Measurements from ENCODE around the gene ZNF780B. TPM values are rescaled to one million over a fixed set of nuclear protein-coding genes. Genes with fewer than 3 reads are reported as not detected.

ZNF780B gene
- polyA plus RNA-seq, 1 donor from 2014 or later: 28.8 TPM

DNA sequence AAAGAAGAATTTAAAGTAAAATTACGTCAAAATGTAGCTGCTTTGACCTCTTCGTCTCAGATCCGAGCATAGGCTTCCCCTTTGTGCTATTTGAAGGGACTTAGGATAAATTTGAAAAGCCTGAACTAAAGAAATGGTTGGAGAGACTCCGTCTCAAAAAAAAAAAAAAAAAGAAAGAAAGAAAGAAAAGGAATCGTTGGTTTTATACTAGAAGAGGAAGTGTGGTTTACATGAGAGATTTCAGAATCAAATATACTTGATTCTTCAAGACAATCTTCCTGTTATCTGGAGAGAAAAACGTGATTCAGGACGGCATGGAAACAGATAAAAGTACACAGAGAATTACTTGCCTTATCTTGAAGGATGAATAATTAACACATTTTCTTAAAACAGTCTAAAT is 474 bp upstream of the ZNF780B start:
- H3K27me3 ChIP-seq (ENCODE audit: insufficient read depth, low read depth, low read length): no peaks in the 10 kb centered on the region
- H3K9me3 ChIP-seq (ENCODE audit: low read length): peaks cover 22% of the 10 kb centered on the region
- H3F3A ChIP-seq (ENCODE audit: insufficient read depth, low read length, poor library complexity, severe bottlenecking): no peaks in the 10 kb centered on the region
- H3K9me2 ChIP-seq (ENCODE audit: insufficient read depth, low read length): no peaks in the 10 kb centered on the region
- H3K36me3 ChIP-seq (ENCODE audit: insufficient read depth, low read length): no peaks in the 10 kb centered on the region
- peak overlapping the region; percentile 94 for H2AFZ ChIP-seq (ENCODE audit: low read depth, low read length)
- H3K27ac ChIP-seq (ENCODE audit: low read length): peak overlapping the region; percentile 85
- no peaks in the 10 kb centered on the region for H4K20me1 ChIP-seq (ENCODE audit: insufficient read depth)
- H3K9ac ChIP-seq (ENCODE audit: low read length): peak overlapping the region; percentile 86
- peaks cover 38% of the 10 kb centered on the region for H3K79me2 ChIP-seq (replicated peaks; ENCODE audit: insufficient read depth, low read length)
- peak overlapping the region; percentile 84 for H3K4me3 ChIP-seq (ENCODE audit: low read length)
- peak overlapping the region; percentile 83 for H3K4me2 ChIP-seq (ENCODE audit: low read length)
- TF ChIP-seq SMC3 (conservative IDR thresholded peaks at IDR 0.05; ENCODE audit: poor library complexity): no peak
- TF ChIP-seq MXI1 (conservative IDR thresholded peaks at IDR 0.05; ENCODE audit: poor library complexity, severe bottlenecking): no peak
- TF ChIP-seq EZH2 (IDR thresholded peaks at IDR 0.05; ENCODE audit: borderline replicate concordance, insufficient read depth, low read length, poor library complexity, severe bottlenecking): no peak
- TF ChIP-seq, protein P1, sequence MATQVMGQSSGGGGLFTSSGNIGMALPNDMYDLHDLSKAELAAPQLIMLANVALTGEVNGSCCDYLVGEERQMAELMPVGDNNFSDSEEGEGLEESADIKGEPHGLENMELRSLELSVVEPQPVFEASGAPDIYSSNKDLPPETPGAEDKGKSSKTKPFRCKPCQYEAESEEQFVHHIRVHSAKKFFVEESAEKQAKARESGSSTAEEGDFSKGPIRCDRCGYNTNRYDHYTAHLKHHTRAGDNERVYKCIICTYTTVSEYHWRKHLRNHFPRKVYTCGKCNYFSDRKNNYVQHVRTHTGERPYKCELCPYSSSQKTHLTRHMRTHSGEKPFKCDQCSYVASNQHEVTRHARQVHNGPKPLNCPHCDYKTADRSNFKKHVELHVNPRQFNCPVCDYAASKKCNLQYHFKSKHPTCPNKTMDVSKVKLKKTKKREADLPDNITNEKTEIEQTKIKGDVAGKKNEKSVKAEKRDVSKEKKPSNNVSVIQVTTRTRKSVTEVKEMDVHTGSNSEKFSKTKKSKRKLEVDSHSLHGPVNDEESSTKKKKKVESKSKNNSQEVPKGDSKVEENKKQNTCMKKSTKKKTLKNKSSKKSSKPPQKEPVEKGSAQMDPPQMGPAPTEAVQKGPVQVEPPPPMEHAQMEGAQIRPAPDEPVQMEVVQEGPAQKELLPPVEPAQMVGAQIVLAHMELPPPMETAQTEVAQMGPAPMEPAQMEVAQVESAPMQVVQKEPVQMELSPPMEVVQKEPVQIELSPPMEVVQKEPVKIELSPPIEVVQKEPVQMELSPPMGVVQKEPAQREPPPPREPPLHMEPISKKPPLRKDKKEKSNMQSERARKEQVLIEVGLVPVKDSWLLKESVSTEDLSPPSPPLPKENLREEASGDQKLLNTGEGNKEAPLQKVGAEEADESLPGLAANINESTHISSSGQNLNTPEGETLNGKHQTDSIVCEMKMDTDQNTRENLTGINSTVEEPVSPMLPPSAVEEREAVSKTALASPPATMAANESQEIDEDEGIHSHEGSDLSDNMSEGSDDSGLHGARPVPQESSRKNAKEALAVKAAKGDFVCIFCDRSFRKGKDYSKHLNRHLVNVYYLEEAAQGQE (IDR thresholded peaks at IDR 0.05; ENCODE audit: borderline replicate concordance): no peak
- TF ChIP-seq POLR2AphosphoS5 (IDR thresholded peaks at IDR 0.05): no peak
- TF ChIP-seq, protein P2, sequence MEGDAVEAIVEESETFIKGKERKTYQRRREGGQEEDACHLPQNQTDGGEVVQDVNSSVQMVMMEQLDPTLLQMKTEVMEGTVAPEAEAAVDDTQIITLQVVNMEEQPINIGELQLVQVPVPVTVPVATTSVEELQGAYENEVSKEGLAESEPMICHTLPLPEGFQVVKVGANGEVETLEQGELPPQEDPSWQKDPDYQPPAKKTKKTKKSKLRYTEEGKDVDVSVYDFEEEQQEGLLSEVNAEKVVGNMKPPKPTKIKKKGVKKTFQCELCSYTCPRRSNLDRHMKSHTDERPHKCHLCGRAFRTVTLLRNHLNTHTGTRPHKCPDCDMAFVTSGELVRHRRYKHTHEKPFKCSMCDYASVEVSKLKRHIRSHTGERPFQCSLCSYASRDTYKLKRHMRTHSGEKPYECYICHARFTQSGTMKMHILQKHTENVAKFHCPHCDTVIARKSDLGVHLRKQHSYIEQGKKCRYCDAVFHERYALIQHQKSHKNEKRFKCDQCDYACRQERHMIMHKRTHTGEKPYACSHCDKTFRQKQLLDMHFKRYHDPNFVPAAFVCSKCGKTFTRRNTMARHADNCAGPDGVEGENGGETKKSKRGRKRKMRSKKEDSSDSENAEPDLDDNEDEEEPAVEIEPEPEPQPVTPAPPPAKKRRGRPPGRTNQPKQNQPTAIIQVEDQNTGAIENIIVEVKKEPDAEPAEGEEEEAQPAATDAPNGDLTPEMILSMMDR (IDR thresholded peaks at IDR 0.05; ENCODE audit: poor library complexity, severe bottlenecking): no peak
- no peak for TF ChIP-seq TAF1 (IDR thresholded peaks at IDR 0.05; ENCODE audit: low read depth)
- TF ChIP-seq RAD21 (conservative IDR thresholded peaks at IDR 0.05): no peak
- no peak for TF ChIP-seq EP300 (conservative IDR thresholded peaks at IDR 0.05; ENCODE audit: poor library complexity, severe bottlenecking)

DNA sequence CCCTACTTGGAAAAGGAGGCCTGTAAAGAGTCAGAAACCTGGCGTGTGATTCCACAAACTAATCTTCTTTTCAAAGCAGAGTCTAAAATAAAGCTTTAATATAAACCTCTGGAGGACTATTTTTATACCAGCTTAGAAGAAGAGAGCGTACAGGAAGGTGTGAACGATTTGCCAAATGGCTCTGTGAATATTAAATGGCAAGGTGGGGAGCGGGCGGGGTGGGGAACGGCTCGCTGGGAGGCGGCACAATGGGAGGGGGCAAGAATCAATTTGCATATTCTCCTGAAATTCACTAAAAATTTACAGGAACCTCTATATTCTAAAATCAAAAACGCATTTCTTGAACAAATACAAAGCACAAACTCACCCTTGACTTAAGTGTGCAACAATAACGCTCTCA is 982 bp downstream of the ZNF780B start:
- TF ChIP-seq POLR2AphosphoS5 (IDR thresholded peaks at IDR 0.05) (no peak), EP300 (conservative IDR thresholded peaks at IDR 0.05; ENCODE audit: poor library complexity, severe bottlenecking) (no peak)
- Histone ChIP-seq H3K9me3 (ENCODE audit: low read length) (peaks cover 28% of the 10 kb centered on the region), H3K4me2 (ENCODE audit: low read length) (peak overlapping the region; percentile 84), H3K27ac (ENCODE audit: low read length) (peak overlapping the region; percentile 85), H3F3A (ENCODE audit: insufficient read depth, low read length, poor library complexity, severe bottlenecking) (no peaks in the 10 kb centered on the region), H3K9me2 (ENCODE audit: insufficient read depth, low read length) (no peaks in the 10 kb centered on the region), H3K27me3 (ENCODE audit: insufficient read depth, low read depth, low read length) (no peaks in the 10 kb centered on the region), H3K4me3 (ENCODE audit: low read length) (peak overlapping the region; percentile 84), H3K36me3 (ENCODE audit: insufficient read depth, low read length) (no peaks in the 10 kb centered on the region), H4K20me1 (ENCODE audit: insufficient read depth) (no peaks in the 10 kb centered on the region), H2AFZ (ENCODE audit: low read depth, low read length) (peak overlapping the region; percentile 94), H3K79me2 (replicated peaks; ENCODE audit: insufficient read depth, low read length) (peaks cover 41% of the 10 kb centered on the region), H3K9ac (ENCODE audit: low read length) (peak overlapping the region; percentile 86)

DNA sequence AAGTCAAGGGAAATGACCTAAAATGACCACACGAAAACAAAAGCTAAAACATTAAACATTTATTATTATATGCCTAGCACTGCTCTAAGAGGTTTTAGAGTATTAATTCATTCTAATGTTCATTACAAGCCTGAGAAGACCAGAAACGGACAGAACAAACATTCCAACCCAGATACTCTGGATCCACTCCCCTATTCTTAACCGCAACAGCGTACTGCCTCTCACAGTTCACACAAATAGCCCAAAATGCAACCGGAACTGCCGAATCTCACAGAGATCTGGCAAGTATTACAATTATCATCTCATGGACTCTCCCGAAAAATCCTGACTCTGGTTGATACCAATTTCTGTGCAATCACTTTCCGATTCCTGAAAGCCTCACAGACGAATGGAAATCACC is 1.4 kb downstream of the ZNF780B start:
- H3F3A ChIP-seq (ENCODE audit: insufficient read depth, low read length, poor library complexity, severe bottlenecking): no peaks in the 10 kb centered on the region
- no peak overlapping the region for H3K9ac ChIP-seq (ENCODE audit: low read length)
- peaks cover 25% of the 10 kb centered on the region for H3K9me3 ChIP-seq (ENCODE audit: low read length)
- TF ChIP-seq RAD21 (conservative IDR thresholded peaks at IDR 0.05) (no peak), POLR2AphosphoS5 (IDR thresholded peaks at IDR 0.05) (no peak), MXI1 (conservative IDR thresholded peaks at IDR 0.05; ENCODE audit: poor library complexity, severe bottlenecking) (no peak), EP300 (conservative IDR thresholded peaks at IDR 0.05; ENCODE audit: poor library complexity, severe bottlenecking) (no peak), SMC3 (conservative IDR thresholded peaks at IDR 0.05; ENCODE audit: poor library complexity) (no peak), EZH2 (IDR thresholded peaks at IDR 0.05; ENCODE audit: borderline replicate concordance, insufficient read depth, low read length, poor library complexity, severe bottlenecking) (no peak), TAF1 (IDR thresholded peaks at IDR 0.05; ENCODE audit: low read depth) (no peak)
- TF ChIP-seq, protein P2 (IDR thresholded peaks at IDR 0.05; ENCODE audit: poor library complexity, severe bottlenecking): no peak
- TF ChIP-seq, protein P1 (IDR thresholded peaks at IDR 0.05; ENCODE audit: borderline replicate concordance): no peak
- H3K27ac ChIP-seq (ENCODE audit: low read length): no peak overlapping the region
- H4K20me1 ChIP-seq (ENCODE audit: insufficient read depth): no peaks in the 10 kb centered on the region
- H3K27me3 ChIP-seq (ENCODE audit: insufficient read depth, low read depth, low read length): no peaks in the 10 kb centered on the region
- H3K4me2 ChIP-seq (ENCODE audit: low read length): peak overlapping the region; percentile 84
- no peaks in the 10 kb centered on the region for H3K9me2 ChIP-seq (ENCODE audit: insufficient read depth, low read length)
- H3K36me3 ChIP-seq (ENCODE audit: insufficient read depth, low read length): peaks cover under 1% of the 10 kb centered on the region
- H3K4me3 ChIP-seq (ENCODE audit: low read length): peak overlapping the region; percentile 84
- no peak overlapping the region for H2AFZ ChIP-seq (ENCODE audit: low read depth, low read length)
- peaks cover 43% of the 10 kb centered on the region for H3K79me2 ChIP-seq (replicated peaks; ENCODE audit: insufficient read depth, low read length)
